ENCODE results near the gene POGK.

The POGK gene

DNA sequence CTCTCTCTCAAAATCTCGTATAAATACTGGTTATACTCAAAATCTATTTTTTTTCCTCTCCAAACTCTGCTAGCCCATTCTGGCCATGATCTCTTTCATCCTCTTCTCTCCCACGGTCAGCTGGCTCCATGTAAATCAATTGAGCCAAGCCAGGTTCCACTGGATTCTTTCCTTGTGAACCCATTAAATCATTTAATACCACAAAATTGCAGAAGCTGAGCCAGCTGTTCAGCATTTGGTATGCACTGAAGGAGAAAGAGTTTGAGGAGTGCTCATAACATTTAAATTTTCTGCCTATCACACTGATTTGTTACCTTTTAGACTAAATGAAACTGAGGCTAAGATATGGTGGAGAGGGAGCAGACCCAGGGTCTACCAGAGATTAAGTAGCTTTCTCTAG lies 65.9 kb downstream of the POGK start:
- POLR2A ChIA-PET, result interaction anchor here (0.8 kb wide), 1 partner anchor 29 kb away, joined by 4 read pairs; the partner anchor contains the start of gene TADA1
- Histone ChIP-seq H3K4me3 (ENCODE audit: low read depth, low read length) (no peak overlapping the region), H3K4me1 (ENCODE audit: control insufficient read depth, insufficient read depth, low read length) (no peaks in the 10 kb centered on the region), H3K36me3 (ENCODE audit: control insufficient read depth in 2 of 2, insufficient read depth in 1 of 2, low read length in 2 of 2) (no peaks in the 10 kb centered on the region), H3K9me3 (ENCODE audit: control insufficient read depth, insufficient read depth, low read depth, low read length) (no peaks in the 10 kb centered on the region), H3K27ac (ENCODE audit: extremely low read depth, low read depth, low read length) (no peak overlapping the region)
- CTCF ChIA-PET, result interaction anchor here (0.6 to 18.5 kb wide), 6 partner anchors 10 to 152 kb away, joined by 3 to 702 read pairs (median 5); no protein-coding TSS in a partner anchor
- TF ChIP-seq ZNF2 (tag by site-specific recombination; IDR thresholded peaks at IDR 0.05), result no peak
- TF ChIP-seq SP2 (tag by site-specific recombination; IDR thresholded peaks at IDR 0.05), result no peak
- TF ChIP-seq, protein P1, sequence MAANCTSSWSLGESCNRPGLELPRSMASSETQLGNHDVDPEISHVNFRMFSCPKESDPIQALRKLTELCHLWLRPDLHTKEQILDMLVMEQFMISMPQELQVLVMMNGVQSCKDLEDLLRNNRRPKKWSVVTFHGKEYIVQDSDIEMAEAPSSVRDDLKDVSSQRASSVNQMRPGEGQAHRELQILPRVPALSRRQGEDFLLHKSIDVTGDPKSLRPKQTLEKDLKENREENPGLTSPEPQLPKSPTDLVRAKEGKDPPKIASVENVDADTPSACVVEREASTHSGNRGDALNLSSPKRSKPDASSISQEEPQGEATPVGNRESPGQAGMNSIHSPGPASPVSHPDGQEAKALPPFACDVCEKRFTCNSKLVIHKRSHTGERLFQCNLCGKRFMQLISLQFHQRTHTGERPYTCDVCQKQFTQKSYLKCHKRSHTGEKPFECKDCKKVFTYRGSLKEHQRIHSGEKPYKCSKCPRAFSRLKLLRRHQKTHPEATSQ (tag by site-specific recombination; IDR thresholded peaks at IDR 0.05), result no peak
- TF ChIP-seq ZNF791 (tag by site-specific recombination; IDR thresholded peaks at IDR 0.05), result no peak
- TF ChIP-seq ZNF169 (tag by site-specific recombination; IDR thresholded peaks at IDR 0.05), result no peak
- TF ChIP-seq ZNF768 (tag by site-specific recombination; IDR thresholded peaks at IDR 0.05), result no peak
- TF ChIP-seq, protein P2, sequence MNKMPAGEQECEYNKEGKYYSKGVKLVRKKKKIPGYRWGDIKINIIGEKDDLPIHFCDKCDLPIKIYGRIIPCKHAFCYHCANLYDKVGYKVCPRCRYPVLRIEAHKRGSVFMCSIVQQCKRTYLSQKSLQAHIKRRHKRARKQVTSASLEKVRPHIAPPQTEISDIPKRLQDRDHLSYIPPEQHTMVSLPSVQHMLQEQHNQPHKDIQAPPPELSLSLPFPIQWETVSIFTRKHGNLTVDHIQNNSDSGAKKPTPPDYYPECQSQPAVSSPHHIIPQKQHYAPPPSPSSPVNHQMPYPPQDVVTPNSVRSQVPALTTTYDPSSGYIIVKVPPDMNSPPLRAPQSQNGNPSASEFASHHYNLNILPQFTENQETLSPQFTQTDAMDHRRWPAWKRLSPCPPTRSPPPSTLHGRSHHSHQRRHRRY (tag by site-specific recombination; IDR thresholded peaks at IDR 0.05), result no peak
- no peak for TF ChIP-seq ZNF747 (tag by site-specific recombination; IDR thresholded peaks at IDR 0.05)
- TF ChIP-seq ZNF548 (tag by site-specific recombination; IDR thresholded peaks at IDR 0.05), result no peak
- no peak for TF ChIP-seq ZNF155 (tag by site-specific recombination; IDR thresholded peaks at IDR 0.05)
- TF ChIP-seq REPIN1 (tag by site-specific recombination; IDR thresholded peaks at IDR 0.05; ENCODE audit: low read depth), result no peak
- TF ChIP-seq ZNF510 (tag by site-specific recombination; IDR thresholded peaks at IDR 0.05; ENCODE audit: insufficient replicate concordance), result no peak
- TF ChIP-seq ZNF560 (tag by site-specific recombination; IDR thresholded peaks at IDR 0.05; ENCODE audit: borderline replicate concordance), result no peak
- no peak for TF ChIP-seq ZNF311 (tag by site-specific recombination; IDR thresholded peaks at IDR 0.05; ENCODE audit: borderline replicate concordance)

DNA sequence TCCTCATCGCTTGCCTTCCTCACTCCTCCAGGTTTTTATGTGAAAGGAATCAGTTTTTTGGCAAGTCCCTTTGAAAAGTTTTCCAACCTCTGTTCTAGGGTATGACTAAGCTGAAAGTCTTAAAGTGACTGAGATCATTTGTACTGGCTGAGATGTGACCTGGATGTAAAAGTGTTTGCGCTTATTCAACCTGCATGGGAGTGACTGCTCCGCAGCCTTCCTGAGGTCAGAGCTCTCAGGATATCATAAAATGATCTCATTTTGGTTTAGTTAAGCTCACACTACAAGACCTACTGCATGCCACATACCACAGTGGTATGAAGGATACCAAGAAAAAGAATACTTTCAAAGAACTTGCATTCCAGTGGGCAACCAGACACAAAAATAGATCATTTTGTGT lies 66.6 kb downstream of the POGK start:
- TF ChIP-seq, protein P3, sequence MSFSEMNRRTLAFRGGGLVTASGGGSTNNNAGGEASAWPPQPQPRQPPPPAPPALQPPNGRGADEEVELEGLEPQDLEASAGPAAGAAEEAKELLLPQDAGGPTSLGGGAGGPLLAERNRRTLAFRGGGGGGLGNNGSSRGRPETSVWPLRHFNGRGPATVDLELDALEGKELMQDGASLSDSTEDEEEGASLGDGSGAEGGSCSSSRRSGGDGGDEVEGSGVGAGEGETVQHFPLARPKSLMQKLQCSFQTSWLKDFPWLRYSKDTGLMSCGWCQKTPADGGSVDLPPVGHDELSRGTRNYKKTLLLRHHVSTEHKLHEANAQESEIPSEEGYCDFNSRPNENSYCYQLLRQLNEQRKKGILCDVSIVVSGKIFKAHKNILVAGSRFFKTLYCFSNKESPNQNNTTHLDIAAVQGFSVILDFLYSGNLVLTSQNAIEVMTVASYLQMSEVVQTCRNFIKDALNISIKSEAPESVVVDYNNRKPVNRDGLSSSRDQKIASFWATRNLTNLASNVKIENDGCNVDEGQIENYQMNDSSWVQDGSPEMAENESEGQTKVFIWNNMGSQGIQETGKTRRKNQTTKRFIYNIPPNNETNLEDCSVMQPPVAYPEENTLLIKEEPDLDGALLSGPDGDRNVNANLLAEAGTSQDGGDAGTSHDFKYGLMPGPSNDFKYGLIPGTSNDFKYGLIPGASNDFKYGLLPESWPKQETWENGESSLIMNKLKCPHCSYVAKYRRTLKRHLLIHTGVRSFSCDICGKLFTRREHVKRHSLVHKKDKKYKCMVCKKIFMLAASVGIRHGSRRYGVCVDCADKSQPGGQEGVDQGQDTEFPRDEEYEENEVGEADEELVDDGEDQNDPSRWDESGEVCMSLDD (tag by site-specific recombination; IDR thresholded peaks at IDR 0.05), result no peak
- peak; percentile 63 for TF ChIP-seq SETDB1 (IDR thresholded peaks at IDR 0.05; ENCODE audit: insufficient read length, low read length)
- TF ChIP-seq ZNF155 (tag by site-specific recombination; IDR thresholded peaks at IDR 0.05), result no peak
- Histone ChIP-seq H3K4me3 (ENCODE audit: low read depth, low read length) (no peak overlapping the region), H3K4me1 (ENCODE audit: control insufficient read depth, insufficient read depth, low read length) (no peaks in the 10 kb centered on the region), H3K9me3 (ENCODE audit: control insufficient read depth, insufficient read depth, low read depth, low read length) (no peaks in the 10 kb centered on the region), H3K27ac (ENCODE audit: extremely low read depth, low read depth, low read length) (no peak overlapping the region), H3K36me3 (ENCODE audit: control insufficient read depth in 2 of 2, insufficient read depth in 1 of 2, low read length in 2 of 2) (no peaks in the 10 kb centered on the region)
- CTCF ChIA-PET, result interaction anchor here (0.6 to 18.5 kb wide), 5 partner anchors 23 to 151 kb away, joined by 3 to 702 read pairs (median 4); no protein-coding TSS in a partner anchor
- POLR2A ChIA-PET, result no interaction called here

Data from HEK293 (cell line).